ENCODE results near the gene FLNB. TPM values are rescaled to one million over a fixed set of nuclear protein-coding genes. Genes with fewer than 3 reads are reported as not detected.

Gene FLNB
- total RNA-seq, 1 donor from 2014 or later = 32.0 TPM

GRCh38 chr3:57989646-57990045, 18.6 kb upstream of the FLNB start:
- H3K4me1 ChIP-seq = no peaks in the 10 kb centered on the region
- no peak overlapping the region for H2AFZ ChIP-seq (replicated peaks)
- TF ChIP-seq CTCF (IDR thresholded peaks at IDR 0.05) (no peak), EZH2phosphoT487 (IDR thresholded peaks at IDR 0.05) (no peak), EZH2 (IDR thresholded peaks at IDR 0.05) (no peak)
- H3K4me3 ChIP-seq = no peak overlapping the region
- Mint-ChIP-seq H3K27me3 (ENCODE audit: insufficient read depth, low read depth) (peaks cover 4% of the 10 kb centered on the region), H3K9me3 (no peaks in the 10 kb centered on the region), H3K4me3 (no peak overlapping the region), H3K27ac (no peak overlapping the region), H3K4me1 (no peaks in the 10 kb centered on the region), H3K36me3 (no peaks in the 10 kb centered on the region)
- H3F3A ChIP-seq (ENCODE audit: low read depth) = no peaks in the 10 kb centered on the region
- H3K79me2 ChIP-seq (ENCODE audit: low read depth) = no peaks in the 10 kb centered on the region
- DNase-seq (ENCODE audit: low spot score) = no peak
- H4K20me1 ChIP-seq (ENCODE audit: low read depth) = no peaks in the 10 kb centered on the region
- no peaks in the 10 kb centered on the region for H3K9me3 ChIP-seq (ENCODE audit: low read depth)
- no peak overlapping the region for H3K9ac ChIP-seq
- H3K36me3 ChIP-seq = no peaks in the 10 kb centered on the region
- H3K4me2 ChIP-seq = no peak overlapping the region
- H3K27ac ChIP-seq = no peak overlapping the region
- H3K27me3 ChIP-seq = peaks cover 3% of the 10 kb centered on the region

DNA sequence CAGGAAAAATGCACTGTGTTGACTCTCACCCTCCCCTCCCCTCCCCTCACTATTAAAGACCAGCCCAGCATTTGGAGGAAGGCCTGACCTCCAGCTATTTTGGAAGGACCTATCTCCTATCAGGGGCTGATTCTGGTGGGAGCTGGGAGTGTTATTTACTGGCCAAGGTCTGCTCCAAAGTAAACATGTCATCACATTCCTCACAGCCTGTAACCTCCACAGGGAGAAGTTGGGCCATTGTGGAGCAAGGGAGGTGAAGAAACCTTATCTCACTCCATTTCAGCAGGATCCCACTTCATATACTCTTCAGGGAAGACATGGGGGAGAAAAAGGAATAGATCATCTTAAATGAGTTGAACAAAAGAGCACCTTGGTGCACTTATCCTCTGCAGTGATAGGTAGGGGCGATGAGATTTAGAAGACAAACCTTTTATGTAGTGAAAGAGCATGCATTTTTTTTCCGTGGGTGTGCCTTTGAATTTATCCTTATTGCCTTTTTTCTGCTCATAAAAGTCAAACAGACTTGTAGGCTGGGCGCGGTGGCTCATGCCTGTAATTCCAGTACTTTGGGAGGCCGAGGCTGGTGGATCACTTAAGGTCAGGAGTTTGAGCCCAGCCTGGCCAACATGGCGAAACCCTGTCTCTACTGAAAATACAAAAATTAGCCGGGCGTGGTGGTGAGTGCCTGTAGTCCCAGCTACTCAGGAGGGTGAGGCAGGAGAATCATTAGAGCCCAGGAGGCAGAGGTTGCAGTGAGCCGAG, 15.6 kb upstream of the FLNB start:
- Mint-ChIP-seq H3K27ac (no peak overlapping the region), H3K4me1 (no peaks in the 10 kb centered on the region), H3K36me3 (no peaks in the 10 kb centered on the region), H3K4me3 (no peak overlapping the region), H3K9me3 (no peaks in the 10 kb centered on the region), H3K27me3 (ENCODE audit: insufficient read depth, low read depth) (peaks cover 2% of the 10 kb centered on the region)
- no peaks in the 10 kb centered on the region for H3F3A ChIP-seq (ENCODE audit: low read depth)
- H3K79me2 ChIP-seq (ENCODE audit: low read depth) = no peaks in the 10 kb centered on the region
- no peaks in the 10 kb centered on the region for H3K27me3 ChIP-seq
- no peaks in the 10 kb centered on the region for H3K9me3 ChIP-seq (ENCODE audit: low read depth)
- no peak overlapping the region for H3K4me2 ChIP-seq
- no peak overlapping the region for H3K27ac ChIP-seq
- no peaks in the 10 kb centered on the region for H4K20me1 ChIP-seq (ENCODE audit: low read depth)
- H2AFZ ChIP-seq (replicated peaks) = no peak overlapping the region
- H3K9ac ChIP-seq = no peak overlapping the region
- no peaks in the 10 kb centered on the region for H3K4me1 ChIP-seq
- no peak for TF ChIP-seq EZH2 (IDR thresholded peaks at IDR 0.05)
- no peak for TF ChIP-seq EZH2phosphoT487 (IDR thresholded peaks at IDR 0.05)
- no peak for TF ChIP-seq CTCF (IDR thresholded peaks at IDR 0.05)
- no peak for DNase-seq (ENCODE audit: low spot score)
- H3K36me3 ChIP-seq = no peaks in the 10 kb centered on the region
- no peak overlapping the region for H3K4me3 ChIP-seq

- no peaks in the 10 kb centered on the region for H4K20me1 ChIP-seq (ENCODE audit: low read depth)
- H3K27me3 Mint-ChIP-seq (ENCODE audit: insufficient read depth, low read depth) = peaks cover 9% of the 10 kb centered on the region
- no peaks in the 10 kb centered on the region for H3K4me1 ChIP-seq
- no peak overlapping the region for H2AFZ ChIP-seq (replicated peaks)
- H3K9me3 Mint-ChIP-seq = no peaks in the 10 kb centered on the region
- no peak overlapping the region for H3K4me3 ChIP-seq
- H3K36me3 Mint-ChIP-seq = no peaks in the 10 kb centered on the region
- no peak overlapping the region for H3K27ac Mint-ChIP-seq
- no peaks in the 10 kb centered on the region for H3K79me2 ChIP-seq (ENCODE audit: low read depth)
- no peak overlapping the region for H3K9ac ChIP-seq
- no peak overlapping the region for H3K4me3 Mint-ChIP-seq
- TF ChIP-seq EZH2 (IDR thresholded peaks at IDR 0.05) (no peak), CTCF (IDR thresholded peaks at IDR 0.05) (no peak), EZH2phosphoT487 (IDR thresholded peaks at IDR 0.05) (no peak)
- peaks cover 2% of the 10 kb centered on the region for H3K4me1 Mint-ChIP-seq
- no peaks in the 10 kb centered on the region for H3K27me3 ChIP-seq
- no peaks in the 10 kb centered on the region for H3K36me3 ChIP-seq
- H3K27ac ChIP-seq = no peak overlapping the region
- H3K4me2 ChIP-seq = no peak overlapping the region
- DNase-seq (ENCODE audit: low spot score) = no peak
- no peaks in the 10 kb centered on the region for H3F3A ChIP-seq (ENCODE audit: low read depth)
- no peaks in the 10 kb centered on the region for H3K9me3 ChIP-seq (ENCODE audit: low read depth)
These were observed 9.6 kb upstream of the FLNB start for GRCh38 chr3:57998366-57999283.
